ENCODE data around the gene ZNF611.

Gene ZNF611

DNA sequence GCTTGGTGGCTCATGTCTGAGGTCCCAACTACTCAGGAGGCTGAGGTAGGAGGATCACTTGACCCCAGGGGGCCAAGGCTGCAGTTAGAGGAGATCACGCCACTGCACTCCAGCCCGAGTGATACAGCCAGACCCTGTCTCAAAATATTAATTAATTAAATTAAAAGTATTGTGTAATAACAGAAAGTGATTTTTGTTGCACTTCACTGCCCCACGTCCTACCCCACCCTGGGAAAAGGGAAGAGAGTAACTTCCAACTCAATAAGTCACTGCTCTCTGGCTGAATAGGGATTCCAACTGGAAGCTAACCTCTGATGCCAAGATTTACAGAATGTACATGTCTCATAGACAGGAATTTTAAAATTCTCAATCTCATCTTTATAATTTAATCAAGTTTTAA is 47.2 kb downstream of the ZNF611 start:
- no peak for TF ChIP-seq RAD21 (IDR thresholded peaks at IDR 0.05; ENCODE audit: low read depth)

DNA sequence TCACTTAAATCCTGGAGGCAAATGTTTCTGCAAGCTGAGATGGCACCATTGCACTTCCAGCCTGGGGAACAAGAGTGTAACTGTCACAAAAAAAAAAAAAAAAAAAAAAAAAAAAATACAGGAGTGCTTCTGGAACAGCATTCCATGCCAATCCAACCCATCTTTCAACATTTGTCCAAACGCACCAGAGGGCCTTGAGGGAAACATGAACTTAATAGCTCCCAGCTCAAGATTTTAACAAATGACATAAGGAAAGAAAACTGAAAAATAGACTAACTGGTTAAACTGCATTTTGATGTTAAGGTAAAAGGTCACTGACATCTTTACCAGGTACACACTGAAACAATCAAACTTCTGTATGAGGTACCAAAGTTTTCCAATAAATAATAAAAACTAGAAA is 49.0 kb downstream of the ZNF611 start:
- no peak for TF ChIP-seq CEBPB (IDR thresholded peaks at IDR 0.05)
- TF ChIP-seq FOXM1 (IDR thresholded peaks at IDR 0.05; ENCODE audit: borderline replicate concordance, low read depth): no peak
- no peak for TF ChIP-seq RAD21 (IDR thresholded peaks at IDR 0.05; ENCODE audit: low read depth)
- TF ChIP-seq EP300 (IDR thresholded peaks at IDR 0.05; ENCODE audit: borderline replicate concordance): no peak
- TF ChIP-seq MAX (IDR thresholded peaks at IDR 0.05): no peak
- no peak for TF ChIP-seq NFIC (IDR thresholded peaks at IDR 0.05)
- TF ChIP-seq REST (IDR thresholded peaks at IDR 0.05; ENCODE audit: low read depth): no peak
- no peak for TF ChIP-seq CREB1 (IDR thresholded peaks at IDR 0.05; ENCODE audit: low read depth)
- TF ChIP-seq ZBTB7A (IDR thresholded peaks at IDR 0.05; ENCODE audit: low read depth): no peak
- no peak for TF ChIP-seq YY1 (IDR thresholded peaks at IDR 0.05; ENCODE audit: low read depth)
- TF ChIP-seq, protein P1, sequence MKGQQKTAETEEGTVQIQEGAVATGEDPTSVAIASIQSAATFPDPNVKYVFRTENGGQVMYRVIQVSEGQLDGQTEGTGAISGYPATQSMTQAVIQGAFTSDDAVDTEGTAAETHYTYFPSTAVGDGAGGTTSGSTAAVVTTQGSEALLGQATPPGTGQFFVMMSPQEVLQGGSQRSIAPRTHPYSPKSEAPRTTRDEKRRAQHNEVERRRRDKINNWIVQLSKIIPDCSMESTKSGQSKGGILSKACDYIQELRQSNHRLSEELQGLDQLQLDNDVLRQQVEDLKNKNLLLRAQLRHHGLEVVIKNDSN (IDR thresholded peaks at IDR 0.05): no peak

DNA sequence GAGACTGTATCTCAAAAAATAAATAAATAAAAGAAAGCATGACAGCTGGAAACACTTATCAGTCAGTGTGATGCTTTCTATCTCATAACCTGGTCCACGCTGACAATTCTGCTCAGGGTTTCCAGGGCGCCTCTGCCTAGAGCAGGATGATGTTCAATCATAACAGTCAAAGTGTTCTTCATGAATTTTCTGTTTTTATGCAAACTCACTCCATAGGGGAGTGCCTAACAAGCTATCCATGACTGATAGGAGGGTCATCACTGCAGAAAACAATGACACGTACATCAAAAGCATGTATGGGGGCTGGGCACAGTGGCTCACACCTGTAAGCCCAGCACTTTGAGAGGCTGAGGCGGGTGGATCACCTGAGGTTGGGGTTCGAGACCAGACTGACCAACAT is 55.2 kb downstream of the ZNF611 start:
- TF ChIP-seq MAX (IDR thresholded peaks at IDR 0.05) (no peak), EP300 (IDR thresholded peaks at IDR 0.05; ENCODE audit: borderline replicate concordance) (no peak), YY1 (IDR thresholded peaks at IDR 0.05; ENCODE audit: low read depth) (no peak)

DNA sequence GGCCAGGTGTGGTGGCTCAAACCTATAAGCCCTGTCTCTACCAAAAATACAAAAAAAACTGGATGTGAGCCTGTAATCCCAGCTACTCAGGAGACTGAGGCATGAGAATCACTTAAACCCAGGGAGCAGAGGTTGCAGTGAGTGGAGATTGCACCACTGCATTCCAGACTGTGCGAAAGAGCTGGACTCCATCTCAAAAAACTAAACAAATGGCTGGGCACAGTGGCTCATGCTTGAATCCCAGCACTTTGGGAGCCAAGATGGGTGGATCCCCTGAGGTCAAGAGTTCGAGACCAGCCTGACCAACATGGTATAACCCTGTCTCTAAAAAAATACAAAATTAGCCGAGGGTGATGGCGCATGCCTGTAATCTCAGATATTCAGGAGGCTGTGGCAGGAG is 61.8 kb downstream of the ZNF611 start:
- TF ChIP-seq YY1 (IDR thresholded peaks at IDR 0.05; ENCODE audit: low read depth) (no peak), TEAD4 (IDR thresholded peaks at IDR 0.05) (no peak), CEBPB (IDR thresholded peaks at IDR 0.05) (no peak), ZBTB7A (IDR thresholded peaks at IDR 0.05; ENCODE audit: low read depth) (no peak), REST (IDR thresholded peaks at IDR 0.05; ENCODE audit: low read depth) (no peak)
- TF ChIP-seq, protein P1 (IDR thresholded peaks at IDR 0.05): no peak

- TF ChIP-seq, protein P1 (IDR thresholded peaks at IDR 0.05): no peak
- TF ChIP-seq ZBTB7A (IDR thresholded peaks at IDR 0.05; ENCODE audit: low read depth) (no peak), TCF12 (IDR thresholded peaks at IDR 0.05; ENCODE audit: low read depth) (no peak)
Observed at GRCh38 chr19:52670046-52670445, 64.8 kb downstream of the ZNF611 start.

- TF ChIP-seq, protein P1 (IDR thresholded peaks at IDR 0.05): no peak
- TF ChIP-seq TAF1 (IDR thresholded peaks at IDR 0.05; ENCODE audit: low read depth) (no peak), EP300 (IDR thresholded peaks at IDR 0.05; ENCODE audit: borderline replicate concordance) (no peak), MAX (IDR thresholded peaks at IDR 0.05) (no peak), RAD21 (IDR thresholded peaks at IDR 0.05; ENCODE audit: low read depth) (no peak)
Observed at GRCh38 chr19:52669586-52669985, 65.3 kb downstream of the ZNF611 start.

DNA sequence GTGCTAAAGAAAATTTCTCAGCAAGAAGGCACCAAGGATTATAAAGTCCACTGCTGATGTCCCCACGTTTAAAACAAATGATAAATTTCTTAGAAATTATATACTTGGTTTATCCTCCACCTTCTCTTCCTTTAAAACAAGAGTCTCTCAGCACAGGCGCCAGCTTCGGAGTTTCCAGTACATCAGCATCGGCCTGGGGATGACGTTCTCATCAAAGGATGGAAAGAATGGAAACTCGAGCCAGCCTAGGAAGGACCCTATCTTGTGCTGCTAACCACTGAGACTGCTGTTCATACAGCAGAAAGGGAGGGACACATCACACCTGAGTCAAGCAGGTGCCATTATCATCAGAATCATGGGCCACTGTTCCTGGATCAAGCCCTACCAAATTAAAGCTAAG is 66.9 kb downstream of the ZNF611 start:
- TF ChIP-seq RAD21 (IDR thresholded peaks at IDR 0.05; ENCODE audit: low read depth): no peak
- TF ChIP-seq, protein P1 (IDR thresholded peaks at IDR 0.05): no peak

All from Ishikawa (cell line).